Left kidney (tissue), 2 donors: ENCODE results near the gene BCAN. TPM values are rescaled to one million over a fixed set of nuclear protein-coding genes. Genes with fewer than 3 reads are reported as not detected.

Source experiments
- DNase-seq: peaks from one replicate; pipeline ENCODE4 v3.0.0-alpha.2; 2013
- polyA plus RNA-seq: library from polyadenylated mRNA; unstranded; fragments of 120-200 nt; gene quantifications from one replicate; pipeline ENCODE4 v1.2.1, GENCODE V29; 2013; ENCODE audit not compliant: insufficient read length

Gene BCAN
- polyA plus RNA-seq, 1 donor: 0.08 TPM

DNA sequence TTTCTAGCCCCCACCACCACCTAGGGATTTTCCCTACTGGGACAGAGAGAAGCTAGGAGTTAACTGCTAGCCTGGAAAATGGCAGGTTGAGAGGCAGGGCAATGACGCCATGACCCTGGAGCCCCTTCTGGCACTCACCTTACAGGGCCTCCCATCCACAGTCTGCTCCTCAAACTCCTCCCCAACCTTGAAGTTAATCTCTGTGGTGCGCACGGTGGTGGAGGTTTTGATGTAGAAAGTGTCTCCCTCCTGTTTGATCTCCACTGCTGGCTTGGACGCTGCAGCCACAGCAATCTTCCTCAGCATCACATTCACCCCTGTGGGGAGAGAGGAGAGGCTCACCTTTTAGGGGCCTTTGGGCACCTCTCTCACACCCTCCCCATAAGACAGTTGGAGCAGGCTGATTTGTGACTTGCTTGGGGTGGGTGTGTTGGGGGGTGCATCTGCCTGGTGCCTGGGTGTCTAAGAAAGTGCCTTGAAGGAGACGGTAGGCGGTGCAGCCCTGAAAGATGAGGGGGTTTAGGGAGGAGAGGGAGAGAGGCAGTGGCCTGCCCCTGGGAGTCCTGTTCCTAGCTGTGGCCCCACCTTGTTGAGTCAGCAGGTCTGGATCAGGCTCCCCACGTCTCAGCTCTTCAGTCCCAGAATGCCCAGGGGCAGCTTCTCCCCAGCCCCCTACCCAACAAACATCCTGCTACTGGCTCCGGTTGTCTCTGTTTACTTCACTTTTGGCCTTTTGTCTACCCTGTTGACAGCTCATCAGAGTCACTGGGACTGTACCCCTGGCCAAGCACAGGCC is 59.0 kb downstream of the BCAN start:
- no peak for DNase-seq

DNA sequence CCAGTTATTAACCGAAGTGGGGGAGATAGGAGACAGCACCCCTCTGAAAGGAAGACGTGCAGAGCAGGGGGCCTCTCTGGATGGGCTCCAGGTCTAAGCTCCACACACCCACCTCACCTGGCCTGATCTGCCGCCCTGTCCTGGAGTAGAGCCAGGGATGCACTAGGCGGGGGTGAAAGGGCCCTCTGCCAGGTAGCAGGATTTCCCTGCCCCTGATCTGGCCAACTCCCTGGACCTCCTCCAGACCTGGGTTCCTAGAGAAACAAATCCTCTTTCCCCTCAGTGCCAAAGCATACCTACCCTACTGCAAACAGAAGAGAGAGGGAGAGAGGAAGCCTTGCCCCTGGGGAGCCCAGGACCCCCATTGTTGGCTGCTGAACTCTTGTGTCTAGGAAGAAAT is 61.4 kb downstream of the BCAN start:
- DNase-seq: no peak

DNA sequence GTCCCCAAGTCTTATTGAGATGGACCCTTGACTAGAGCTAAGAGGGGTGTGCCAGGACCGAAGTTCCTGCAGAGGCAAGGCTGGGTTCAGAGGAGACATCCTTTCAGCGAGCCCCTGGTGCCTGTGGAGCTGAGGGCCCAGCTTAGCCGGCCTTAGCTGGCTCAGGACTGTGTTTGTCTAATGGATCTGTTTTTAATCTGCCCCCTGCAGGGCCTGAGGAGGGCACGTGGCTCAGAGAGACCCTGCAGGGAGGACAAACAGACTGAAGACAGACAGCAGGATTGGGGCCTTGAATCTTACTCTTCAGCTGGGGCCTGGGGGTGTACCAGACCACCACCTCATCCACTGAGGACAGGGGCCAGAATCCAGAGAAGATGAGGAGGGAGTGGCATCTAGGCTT is 61.8 kb downstream of the BCAN start:
- no peak for DNase-seq

DNA sequence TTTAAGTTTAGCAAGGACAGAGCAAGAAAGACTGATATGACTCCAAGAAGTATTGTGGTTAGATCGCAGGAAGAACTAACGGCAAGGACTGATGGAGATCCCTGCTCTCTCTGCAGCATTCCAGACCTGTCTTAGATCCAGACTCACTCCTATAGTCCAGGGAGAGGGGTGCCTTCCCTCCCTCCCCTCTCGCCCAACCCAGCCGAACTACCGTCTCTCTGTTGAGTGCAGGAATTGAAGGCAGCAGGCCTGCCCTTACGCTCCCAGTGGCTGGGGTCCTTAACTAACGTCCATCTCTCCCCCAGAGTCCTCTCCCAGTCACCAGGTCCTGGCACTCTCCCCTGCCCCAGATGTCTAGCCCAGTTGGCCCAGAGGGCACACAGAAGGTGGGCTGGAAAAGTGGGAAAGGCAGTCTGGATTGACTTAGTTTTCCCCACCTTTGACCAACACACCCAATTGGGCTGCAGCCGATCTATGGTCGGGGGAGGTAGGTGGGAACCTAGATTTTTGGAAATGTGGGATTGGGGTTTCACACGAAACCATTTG is 62.3 kb downstream of the BCAN start:
- DNase-seq: no peak

DNA sequence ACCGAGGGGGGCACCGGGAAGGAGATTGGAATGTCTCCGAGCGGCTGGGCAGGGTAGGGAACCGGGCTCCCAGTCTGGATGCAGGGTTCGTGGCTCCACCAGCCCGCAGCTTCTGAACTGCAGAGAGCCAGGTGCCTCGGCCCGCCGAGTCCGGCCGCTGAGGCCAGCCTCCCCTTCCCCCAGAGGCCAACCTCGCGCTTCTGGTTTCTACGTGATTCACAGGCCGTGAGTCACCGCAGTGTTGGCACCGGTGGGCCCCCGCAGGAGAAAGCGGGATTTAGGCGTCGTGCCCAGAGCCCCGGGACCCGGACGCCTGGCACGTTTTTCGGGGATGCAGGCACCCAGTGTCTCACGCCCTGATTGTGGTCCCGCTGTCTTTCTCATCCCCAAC is 63.0 kb downstream of the BCAN start:
- DNase-seq: no peak

DNA sequence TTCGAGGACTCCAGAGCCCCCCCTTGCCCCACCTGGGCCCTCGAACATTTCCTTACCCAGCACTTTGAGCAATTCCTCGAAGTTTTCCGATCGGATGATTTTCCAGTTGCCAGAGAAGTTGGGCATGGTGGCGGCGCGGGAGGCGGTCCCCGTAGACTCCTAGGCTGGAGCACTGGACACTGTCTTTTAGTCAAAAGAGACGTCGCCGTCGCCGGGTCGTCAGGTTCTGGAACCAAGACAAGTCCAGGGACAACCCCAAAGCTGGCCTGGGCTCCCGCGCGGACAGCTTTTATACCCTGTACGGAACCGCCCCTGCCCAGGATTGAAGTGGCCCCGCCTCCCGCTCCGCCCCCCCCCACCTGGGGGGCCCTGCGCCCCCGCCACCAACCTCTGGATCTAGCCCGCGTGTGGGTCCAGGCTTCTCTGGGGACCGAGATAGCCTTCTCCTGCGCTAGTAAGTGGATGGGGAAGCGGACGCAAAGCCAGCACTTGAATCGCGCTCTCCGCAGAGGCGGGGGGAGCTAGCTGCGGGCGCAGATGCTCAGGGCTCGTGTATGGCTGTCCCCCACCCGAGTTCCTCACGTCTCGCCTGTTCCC is 63.5 kb downstream of the BCAN start, which contains the start of gene CRABP2:
Gene CRABP2, minus strand, starts transcription at position 263 of the 597 bp plus-strand sequence. Its CDS starts 137 bp downstream, at position 126.
- DNase-seq: no peak

DNA sequence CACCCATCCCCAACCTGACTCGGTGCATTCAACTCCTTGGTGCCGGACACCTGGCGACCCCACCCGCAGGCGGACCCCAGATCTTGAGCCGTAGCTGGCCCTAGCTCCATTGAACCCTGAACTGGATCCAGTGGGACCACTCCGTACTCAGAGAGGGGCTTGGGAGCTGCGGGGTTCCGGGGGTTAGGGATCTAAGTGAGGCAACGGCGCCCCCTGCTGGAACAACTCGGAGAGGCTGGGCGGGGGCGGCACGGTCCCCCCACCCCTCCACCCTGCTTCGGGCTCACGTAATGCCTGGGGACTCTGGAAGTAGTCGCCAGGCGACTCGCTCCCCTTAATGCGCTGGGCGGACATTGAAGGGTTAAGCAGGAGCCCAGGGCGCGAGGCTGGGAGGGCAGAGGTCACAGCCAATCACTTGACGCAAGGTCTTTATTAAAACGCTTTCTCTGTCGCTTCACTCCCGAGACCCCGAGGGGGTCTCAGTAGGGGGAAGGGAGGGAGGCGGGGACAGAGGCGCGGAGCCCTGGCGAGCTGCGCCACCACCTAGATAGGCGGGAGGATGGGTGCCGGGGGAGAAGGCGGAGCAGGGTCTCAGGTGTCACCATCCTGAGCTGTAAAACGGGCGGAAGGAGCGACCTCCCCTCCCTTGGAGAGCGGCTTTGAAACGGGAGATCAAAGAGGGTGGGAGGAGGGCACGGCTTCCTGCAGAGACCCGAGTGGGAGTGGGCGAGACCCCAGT is 64.2 kb downstream of the BCAN start:
- peak; percentile 87 for DNase-seq

DNA sequence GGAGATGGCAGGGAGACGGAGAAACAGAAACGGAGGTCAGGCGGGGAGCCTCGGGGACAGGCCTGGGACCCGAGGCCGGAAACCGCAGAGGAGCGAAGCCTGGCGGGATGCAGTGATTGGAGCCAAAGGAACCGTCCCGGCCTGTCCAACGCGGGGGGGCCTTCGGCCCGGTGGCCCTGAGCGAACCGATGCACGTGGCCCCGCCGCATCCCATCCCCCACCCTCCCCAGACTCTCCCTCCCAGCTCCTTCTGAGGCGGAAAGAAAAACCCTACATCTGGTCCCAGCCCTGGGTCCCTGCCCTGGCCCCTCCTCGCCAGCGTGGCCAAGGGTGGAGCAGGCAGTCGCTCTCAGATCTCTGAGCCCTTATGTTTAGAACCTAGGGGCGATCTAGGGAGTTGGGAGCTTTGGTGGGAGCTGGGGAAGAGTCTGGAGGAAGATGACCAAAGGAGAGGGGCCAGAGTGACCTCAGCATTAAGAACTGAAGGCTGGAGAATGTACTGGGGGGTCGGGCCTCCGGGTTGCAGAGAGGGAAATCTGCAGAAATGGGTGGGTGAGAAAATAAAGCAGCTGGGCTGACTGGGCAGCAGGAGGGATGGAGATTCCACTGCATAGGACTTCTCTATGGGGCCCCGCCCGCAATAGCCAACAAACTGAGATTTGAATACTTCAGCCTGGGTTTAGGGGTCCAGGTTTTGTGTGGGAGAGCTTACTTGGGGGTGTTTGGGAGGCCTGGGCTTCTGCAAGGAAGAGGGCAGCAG is 64.9 kb downstream of the BCAN start:
- DNase-seq: no peak

DNA sequence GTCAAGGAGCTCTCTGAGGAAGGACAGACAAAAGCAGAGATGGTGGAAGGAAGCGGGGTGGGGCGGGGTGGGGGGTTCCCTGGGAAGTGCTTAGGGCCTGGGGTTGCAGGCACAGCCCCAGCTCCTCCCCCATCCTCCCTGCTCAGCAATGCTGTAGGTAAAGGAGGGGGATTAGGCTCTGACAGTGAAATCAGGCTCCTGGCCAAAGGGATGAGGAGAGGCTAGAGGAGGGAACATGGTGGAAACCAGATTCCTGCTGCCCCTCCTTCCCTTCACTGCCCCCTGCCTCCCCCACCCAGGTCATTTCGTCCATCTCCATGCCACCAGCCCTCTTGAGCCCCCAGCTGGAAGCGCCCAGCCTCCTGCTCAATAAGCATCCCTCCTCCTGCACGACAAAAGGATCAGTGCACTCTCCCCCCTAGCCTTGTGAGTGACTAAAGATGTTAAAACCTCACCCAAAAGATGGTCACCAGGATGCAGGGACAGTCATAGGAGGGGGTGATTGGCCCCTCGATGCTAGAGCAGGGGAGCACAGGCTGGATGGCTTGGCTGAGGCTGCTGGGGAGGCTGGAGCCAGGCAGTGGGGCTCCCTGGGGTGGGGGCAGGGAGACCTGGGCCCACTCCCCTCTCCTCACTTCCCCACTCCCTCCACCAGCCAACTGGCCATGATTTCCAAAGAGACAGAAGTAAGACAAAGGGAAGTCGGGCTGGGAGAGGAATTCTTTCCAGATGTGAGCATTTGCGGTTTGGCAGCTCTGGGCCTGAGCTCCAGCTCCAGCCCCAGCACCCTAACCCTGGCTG is 65.7 kb downstream of the BCAN start:
- DNase-seq: no peak

DNA sequence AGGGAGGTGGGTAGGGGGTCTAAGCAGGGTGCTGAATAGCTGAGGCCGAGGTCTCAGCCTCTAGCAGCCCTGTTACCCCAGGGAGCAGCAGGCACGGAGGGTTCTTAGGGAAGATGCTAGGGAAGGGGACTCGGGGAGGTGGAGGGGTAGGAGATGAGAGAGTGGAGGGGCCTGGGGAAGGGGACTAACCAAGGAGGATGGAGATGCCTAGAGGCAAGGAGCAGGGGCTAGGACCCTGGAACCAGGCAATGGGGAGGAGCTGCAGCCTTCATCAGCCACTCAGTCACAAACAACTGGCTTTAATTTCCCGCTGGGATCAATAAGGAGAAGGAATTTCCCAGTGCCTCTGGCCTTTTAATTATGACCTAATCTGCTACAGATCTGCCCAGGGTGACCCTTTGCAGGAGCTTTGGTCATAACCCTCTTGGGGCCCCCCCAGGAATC is 66.3 kb downstream of the BCAN start:
- DNase-seq: no peak

DNA sequence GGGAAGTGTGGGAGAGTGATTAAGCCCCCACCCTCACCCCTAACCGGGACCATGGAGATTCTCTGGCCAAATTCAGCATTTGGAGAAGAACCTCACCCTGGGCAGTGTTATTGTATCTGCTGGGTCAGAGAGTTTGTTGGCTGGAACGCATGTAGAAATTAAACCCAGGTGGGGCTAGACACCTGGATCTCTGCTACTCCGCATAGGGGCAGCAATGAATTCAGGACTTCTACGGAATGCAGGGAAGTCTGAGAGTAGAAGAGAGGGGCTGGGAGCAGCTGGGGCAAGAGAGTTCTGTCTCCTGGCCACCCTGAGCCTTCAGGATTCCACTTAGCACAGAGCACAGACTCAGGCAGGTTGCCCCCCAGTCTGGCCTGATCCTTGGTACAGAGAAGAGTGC is 67.1 kb downstream of the BCAN start:
- DNase-seq: no peak

Other genes with a start within 250 kb of the BCAN start
- gene MEF2D, start 141.3 kb upstream of the BCAN start, polyA plus RNA-seq: 22.5 TPM
- 22.8 TPM for gene IQGAP3, start 69.6 kb upstream of the BCAN start, polyA plus RNA-seq
- 1.6 TPM for gene TTC24, start 62.4 kb upstream of the BCAN start, polyA plus RNA-seq
- 62.1 TPM for gene NAXE, start 50.3 kb upstream of the BCAN start, polyA plus RNA-seq
- gene GPATCH4, start 40.6 kb upstream of the BCAN start, polyA plus RNA-seq: 36.9 TPM
- gene HAPLN2, start 22.7 kb upstream of the BCAN start, polyA plus RNA-seq: 0.63 TPM
- 146 TPM for gene NES, start 35.3 kb downstream of the BCAN start, polyA plus RNA-seq
- 85.6 TPM for gene CRABP2, start 63.5 kb downstream of the BCAN start, polyA plus RNA-seq
- gene METTL25B, start 86.4 kb downstream of the BCAN start, polyA plus RNA-seq: 48.4 TPM
- gene ISG20L2, start 86.6 kb downstream of the BCAN start, polyA plus RNA-seq: 48.5 TPM
- gene MRPL24, start 99.0 kb downstream of the BCAN start, polyA plus RNA-seq: 62.5 TPM
- 248 TPM for gene HDGF, start 109.6 kb downstream of the BCAN start, polyA plus RNA-seq
- gene PRCC, start 125.4 kb downstream of the BCAN start, polyA plus RNA-seq: 116 TPM
- 0.52 TPM for gene SH2D2A, start 174.7 kb downstream of the BCAN start, polyA plus RNA-seq
- gene INSRR, start 217.0 kb downstream of the BCAN start, polyA plus RNA-seq: 1.8 TPM
- 1.2 TPM for gene NTRK1, start 218.7 kb downstream of the BCAN start, polyA plus RNA-seq